K562 treated with DMSO at 1 percent for 4 hours (cell line): Measurements from ENCODE around the gene PSMA6. TPM values are rescaled to one million over a fixed set of nuclear protein-coding genes. Genes with fewer than 3 reads are reported as not detected.

Experiments used
- total RNA-seq: library from RNA; unstranded; fragments of 300-600 nt; gene quantifications from 2 replicates; pipeline ENCODE4 v1.2.3, GENCODE V29; 2022; ENCODE audit not compliant: insufficient read depth

Gene PSMA6
- 197 TPM in 2 replicates for total RNA-seq

GRCh38 chr14:35292051-35292769 is at the start of gene PSMA6:
Gene PSMA6 (plus strand): TSS chr14:35292382. CDS start chr14:35292477, 95 bp downstream.

Other genes starting within 250 kb of the PSMA6 start
- 26.4 and 46.2 TPM in 2 replicates for gene FAM177A1, start 246.1 kb upstream of the PSMA6 start, total RNA-seq
- 14.5 and 16.8 TPM in 2 replicates for gene PPP2R3C, start 170.4 kb upstream of the PSMA6 start, total RNA-seq
- gene PRORP, start 169.8 kb upstream of the PSMA6 start, total RNA-seq, result 8.7 and 10.6 TPM in 2 replicates
- gene NFKBIA, start 112.4 kb downstream of the PSMA6 start, total RNA-seq, result 60.7 and 65.8 TPM in 2 replicates
- not detected in 2 replicates for gene INSM2, start 241.8 kb downstream of the PSMA6 start, total RNA-seq